ENCODE results near the gene DONSON.
A peak's percentile ranks its signal among the peaks of the same experiment; 100 is the strongest.

DONSON gene

DNA sequence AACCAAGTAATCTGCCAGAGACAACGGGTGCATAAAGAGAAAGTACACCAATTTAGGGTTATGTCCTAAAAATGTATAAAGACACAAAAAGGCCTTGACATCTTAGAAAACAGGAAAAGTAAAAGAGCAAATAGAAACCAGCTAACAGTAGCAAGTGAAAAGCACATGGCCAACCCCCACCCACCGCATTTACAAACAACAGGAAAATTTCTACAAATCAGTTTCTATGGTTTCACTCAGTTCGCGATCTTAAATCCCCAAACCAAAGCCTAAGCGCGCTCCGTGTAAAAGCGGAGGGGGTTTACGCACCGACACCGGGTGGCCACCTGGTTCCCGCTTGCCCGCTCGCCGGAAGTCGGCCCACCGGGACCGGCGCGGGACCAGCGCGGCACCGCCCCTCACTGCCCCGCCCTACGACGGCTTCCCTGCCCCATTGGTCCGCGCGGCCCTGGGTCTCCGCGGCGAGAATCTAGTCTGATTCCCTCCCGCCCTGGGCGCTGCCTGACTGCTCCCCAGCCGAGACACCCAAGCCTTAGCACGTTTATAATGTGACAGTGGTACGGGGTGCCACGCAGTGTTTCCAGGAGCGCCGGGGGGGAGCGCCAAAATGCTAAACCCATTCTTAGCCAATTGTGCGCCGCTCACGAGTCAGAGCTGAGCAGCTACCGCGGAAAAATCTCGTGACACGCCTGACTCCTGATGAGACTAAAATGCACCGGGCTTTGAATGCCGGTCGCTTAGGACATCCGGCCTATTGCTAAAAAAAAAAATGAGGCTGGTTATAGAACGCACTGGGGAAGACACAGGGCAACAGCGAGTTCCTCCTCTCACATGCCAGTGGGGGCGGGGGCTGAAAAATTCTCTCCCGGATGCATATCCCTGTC is 46.5 kb downstream of the DONSON start, which contains the start of gene GART:
Gene GART (minus strand): TSS at position 362 of the 884 bp plus-strand sequence. CDS start 2,802 bp downstream, outside the sequence.
- Histone ChIP-seq H3K4me2 (ENCODE audit: low read length) (peak within 1 kb of the TSS; percentile 85), H3K27ac (peak within 1 kb of the TSS; percentile 100), H3K9ac (peak within 1 kb of the TSS; percentile 93), H2AFZ (peak within 1 kb of the TSS; percentile 88), H3K4me3 (ENCODE audit: low read depth, low read length) (peak within 1 kb of the TSS; percentile 88), H3K79me2 (peaks cover 13% of the 10 kb centered on the region), H3K9me3 (ENCODE audit: control insufficient read depth, low read length) (no peaks in the 10 kb centered on the region), H3K4me1 (no peaks in the 10 kb centered on the region), H3K36me3 (ENCODE audit: control insufficient read depth, insufficient read depth, low read length) (no peaks in the 10 kb centered on the region), H3K27me3 (ENCODE audit: control insufficient read depth, insufficient read depth, low read length) (no peaks in the 10 kb centered on the region)
- TF ChIP-seq, protein P1, sequence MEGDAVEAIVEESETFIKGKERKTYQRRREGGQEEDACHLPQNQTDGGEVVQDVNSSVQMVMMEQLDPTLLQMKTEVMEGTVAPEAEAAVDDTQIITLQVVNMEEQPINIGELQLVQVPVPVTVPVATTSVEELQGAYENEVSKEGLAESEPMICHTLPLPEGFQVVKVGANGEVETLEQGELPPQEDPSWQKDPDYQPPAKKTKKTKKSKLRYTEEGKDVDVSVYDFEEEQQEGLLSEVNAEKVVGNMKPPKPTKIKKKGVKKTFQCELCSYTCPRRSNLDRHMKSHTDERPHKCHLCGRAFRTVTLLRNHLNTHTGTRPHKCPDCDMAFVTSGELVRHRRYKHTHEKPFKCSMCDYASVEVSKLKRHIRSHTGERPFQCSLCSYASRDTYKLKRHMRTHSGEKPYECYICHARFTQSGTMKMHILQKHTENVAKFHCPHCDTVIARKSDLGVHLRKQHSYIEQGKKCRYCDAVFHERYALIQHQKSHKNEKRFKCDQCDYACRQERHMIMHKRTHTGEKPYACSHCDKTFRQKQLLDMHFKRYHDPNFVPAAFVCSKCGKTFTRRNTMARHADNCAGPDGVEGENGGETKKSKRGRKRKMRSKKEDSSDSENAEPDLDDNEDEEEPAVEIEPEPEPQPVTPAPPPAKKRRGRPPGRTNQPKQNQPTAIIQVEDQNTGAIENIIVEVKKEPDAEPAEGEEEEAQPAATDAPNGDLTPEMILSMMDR (IDR thresholded peaks at IDR 0.05) = no peak

DNA sequence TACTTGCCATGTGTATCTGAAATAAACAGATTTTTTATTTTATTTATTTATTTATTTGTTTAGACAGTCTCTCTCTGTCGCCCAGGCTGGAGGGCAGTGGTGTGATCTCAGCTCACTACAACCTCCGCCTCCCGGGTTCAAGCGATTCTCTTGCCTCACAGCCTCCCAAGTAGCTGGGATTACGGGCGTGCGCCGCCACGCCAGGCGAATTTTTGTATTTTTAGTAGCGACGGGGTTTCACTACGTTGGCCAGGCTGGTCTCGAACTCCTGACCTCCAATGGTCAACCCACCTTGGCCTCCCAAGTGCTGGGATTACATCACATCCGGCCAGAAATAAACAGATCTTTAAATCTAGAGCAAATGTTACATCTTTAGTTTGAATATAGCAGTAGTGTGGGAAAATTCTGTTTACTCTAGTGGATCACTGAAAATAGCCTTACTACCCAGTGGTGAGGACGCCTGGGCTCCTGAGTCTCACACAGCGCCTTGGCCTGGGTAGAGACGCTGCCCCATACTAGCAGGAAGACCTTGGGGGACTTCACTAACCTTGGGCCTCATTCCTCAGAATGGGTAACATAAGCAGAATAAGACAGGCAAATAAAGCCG is 47.3 kb downstream of the DONSON start:
- H2AFZ ChIP-seq = peak overlapping the region; percentile 88
- no peaks in the 10 kb centered on the region for H3K36me3 ChIP-seq (ENCODE audit: control insufficient read depth, insufficient read depth, low read length)
- H3K4me3 ChIP-seq (ENCODE audit: low read depth, low read length) = peak overlapping the region; percentile 88
- H3K79me2 ChIP-seq = peaks cover 11% of the 10 kb centered on the region
- no peak overlapping the region for H3K9ac ChIP-seq
- TF ChIP-seq, protein P1 (IDR thresholded peaks at IDR 0.05) = no peak
- H3K4me2 ChIP-seq (ENCODE audit: low read length) = peak overlapping the region; percentile 85
- H3K9me3 ChIP-seq (ENCODE audit: control insufficient read depth, low read length) = no peaks in the 10 kb centered on the region
- H3K27me3 ChIP-seq (ENCODE audit: control insufficient read depth, insufficient read depth, low read length) = no peaks in the 10 kb centered on the region
- H3K4me1 ChIP-seq = no peaks in the 10 kb centered on the region
- peak overlapping the region; percentile 100 for H3K27ac ChIP-seq

DNA sequence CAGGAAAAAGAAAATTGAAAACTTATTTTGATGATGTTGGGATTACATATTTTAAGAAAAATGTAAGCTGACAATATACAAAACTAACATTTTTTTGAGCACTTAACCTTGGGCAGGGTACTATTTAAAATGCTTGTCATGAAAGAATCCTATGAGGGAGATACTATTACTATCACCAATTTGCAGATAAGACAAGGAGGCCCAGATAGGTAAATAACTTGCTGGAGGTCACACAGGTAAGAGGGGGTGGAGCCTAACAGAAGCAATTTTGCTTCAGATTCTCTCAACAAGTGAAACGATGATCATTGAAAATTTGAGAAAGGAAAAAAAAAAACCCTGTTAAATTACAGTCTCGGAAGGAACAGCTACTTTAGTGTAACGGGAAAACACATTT is 47.8 kb downstream of the DONSON start:
- H2AFZ ChIP-seq = no peak overlapping the region
- H3K36me3 ChIP-seq (ENCODE audit: control insufficient read depth, insufficient read depth, low read length) = no peaks in the 10 kb centered on the region
- no peaks in the 10 kb centered on the region for H3K27me3 ChIP-seq (ENCODE audit: control insufficient read depth, insufficient read depth, low read length)
- no peak overlapping the region for H3K4me3 ChIP-seq (ENCODE audit: low read depth, low read length)
- peaks cover 11% of the 10 kb centered on the region for H3K79me2 ChIP-seq
- no peaks in the 10 kb centered on the region for H3K4me1 ChIP-seq
- TF ChIP-seq, protein P1 (IDR thresholded peaks at IDR 0.05) = no peak
- no peak overlapping the region for H3K9ac ChIP-seq
- no peak overlapping the region for H3K27ac ChIP-seq
- H3K9me3 ChIP-seq (ENCODE audit: control insufficient read depth, low read length) = no peaks in the 10 kb centered on the region
- no peak overlapping the region for H3K4me2 ChIP-seq (ENCODE audit: low read length)

DNA sequence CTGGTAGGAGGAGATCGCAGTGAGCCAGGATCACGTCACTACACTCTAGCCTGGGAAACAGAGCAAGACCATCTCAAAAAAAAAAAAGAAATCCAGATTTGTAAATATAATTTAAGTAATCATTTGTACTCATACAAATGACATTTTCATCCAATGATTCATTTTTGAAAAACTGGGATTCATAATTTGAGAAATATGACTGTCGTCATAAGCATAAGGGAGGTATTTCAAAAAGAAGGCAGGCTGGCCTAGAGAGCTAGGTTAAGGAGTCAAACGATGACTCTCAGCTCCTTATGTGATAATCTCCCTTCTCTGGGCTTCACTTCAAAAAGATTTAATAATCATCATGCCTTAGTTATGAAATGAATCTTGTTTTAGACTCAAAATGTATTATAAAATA is 48.9 kb downstream of the DONSON start:
- no peak overlapping the region for H3K4me2 ChIP-seq (ENCODE audit: low read length)
- H3K27ac ChIP-seq = no peak overlapping the region
- H3K9ac ChIP-seq = no peak overlapping the region
- no peaks in the 10 kb centered on the region for H3K27me3 ChIP-seq (ENCODE audit: control insufficient read depth, insufficient read depth, low read length)
- H3K4me3 ChIP-seq (ENCODE audit: low read depth, low read length) = no peak overlapping the region
- H3K36me3 ChIP-seq (ENCODE audit: control insufficient read depth, insufficient read depth, low read length) = no peaks in the 10 kb centered on the region
- H2AFZ ChIP-seq = no peak overlapping the region
- H3K9me3 ChIP-seq (ENCODE audit: control insufficient read depth, low read length) = no peaks in the 10 kb centered on the region
- TF ChIP-seq, protein P1 (IDR thresholded peaks at IDR 0.05) = no peak
- H3K4me1 ChIP-seq = no peaks in the 10 kb centered on the region
- H3K79me2 ChIP-seq = peaks cover 11% of the 10 kb centered on the region
